GM19397 (cell line): ENCODE data around the gene PRDX6.
"Not testable (repeated sequence)": the region's sequence is repeated elsewhere in the genome, so short reads cannot be mapped to it uniquely, and the experiment has no call there.

ENCODE experiments used
- ATAC-seq: cut with Tn5 transposase; IDR thresholded peaks from one replicate; pipeline ENCODE4 v1.9.1; 2021; ENCODE audit warnings: mild to moderate bottlenecking, moderate library complexity; ENCODE audit not compliant: unreplicated experiment

The PRDX6 gene

DNA sequence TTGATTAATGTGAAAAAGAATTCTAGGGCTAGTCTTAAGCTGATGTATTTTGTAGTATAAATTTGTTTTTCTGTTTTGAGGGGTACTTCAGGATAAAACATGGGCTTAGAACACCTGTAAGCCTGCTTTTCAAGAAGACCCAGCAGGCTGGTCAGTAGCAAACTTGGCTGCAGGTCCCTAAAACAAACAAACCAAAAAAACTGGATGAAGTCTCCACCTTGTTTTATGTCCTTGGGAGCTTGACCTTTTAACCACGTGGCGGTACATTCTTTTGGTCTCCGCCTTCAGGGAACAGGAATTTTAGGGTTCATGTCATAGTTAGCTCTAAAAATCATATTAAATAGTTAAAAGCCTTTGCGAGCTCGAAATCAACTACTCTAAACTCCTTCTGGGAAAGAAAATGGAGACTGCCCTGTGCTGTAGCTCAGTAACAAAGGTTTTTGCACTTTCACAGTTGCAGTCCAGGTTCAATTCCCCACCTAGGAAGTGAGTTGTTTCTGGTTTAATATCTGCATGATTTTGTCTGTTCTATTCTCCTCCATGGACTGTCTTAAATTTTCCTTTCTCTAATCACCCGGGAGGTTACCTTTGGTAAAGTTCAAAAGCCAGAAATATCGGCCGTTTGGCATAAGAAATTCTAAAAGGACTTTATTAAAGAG is 18.6 kb downstream of the PRDX6 start:
- no peak for ATAC-seq

DNA sequence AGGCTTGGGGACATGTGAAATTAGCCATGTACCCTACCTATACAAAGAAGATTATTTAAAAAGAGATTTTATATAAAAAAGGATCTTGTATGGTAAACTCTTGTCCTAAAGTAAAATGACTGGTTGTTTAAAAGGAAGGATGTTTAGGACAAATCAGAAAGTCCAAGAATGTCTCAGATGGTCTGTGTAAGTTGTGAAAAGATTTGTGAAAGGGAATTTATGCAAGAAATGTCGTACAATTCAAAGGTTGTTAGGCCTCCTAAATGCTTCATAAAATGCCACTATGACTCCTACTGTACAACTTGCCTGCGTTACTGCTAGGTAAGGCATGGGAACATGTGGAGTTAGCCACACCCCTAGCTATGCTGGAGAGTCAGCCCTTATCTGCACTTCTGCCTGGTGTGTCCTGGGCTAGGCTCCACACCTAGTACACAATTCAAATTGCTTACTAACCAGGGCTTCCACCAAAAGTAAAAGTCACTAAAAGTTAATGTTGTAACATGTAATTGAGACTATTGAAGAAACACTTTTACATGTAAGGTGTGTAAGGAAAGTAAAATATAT is 19.7 kb downstream of the PRDX6 start:
- ATAC-seq: no peak

DNA sequence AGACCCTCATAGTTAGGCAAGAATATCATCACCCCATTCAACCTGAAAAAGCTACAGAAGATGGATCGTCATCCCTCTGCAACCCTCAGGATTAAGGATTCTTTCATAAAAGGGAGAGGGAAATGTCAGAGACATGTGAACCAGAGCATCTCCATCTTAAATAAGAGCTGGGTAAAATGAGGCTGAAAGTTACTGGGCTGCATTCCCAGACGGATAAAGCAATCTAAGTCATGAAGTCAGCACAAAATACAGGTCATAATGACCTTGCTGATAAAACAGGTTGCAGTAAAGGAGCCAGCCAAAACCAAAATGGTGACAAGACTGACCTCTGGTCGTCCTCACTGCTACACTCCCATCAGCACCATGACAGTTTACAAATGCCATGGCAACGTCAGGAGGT is 22.6 kb downstream of the PRDX6 start:
- no peak for ATAC-seq

GRCh38 chr1:173502104-173502503 is 25.0 kb downstream of the PRDX6 start:
- no peak for ATAC-seq

DNA sequence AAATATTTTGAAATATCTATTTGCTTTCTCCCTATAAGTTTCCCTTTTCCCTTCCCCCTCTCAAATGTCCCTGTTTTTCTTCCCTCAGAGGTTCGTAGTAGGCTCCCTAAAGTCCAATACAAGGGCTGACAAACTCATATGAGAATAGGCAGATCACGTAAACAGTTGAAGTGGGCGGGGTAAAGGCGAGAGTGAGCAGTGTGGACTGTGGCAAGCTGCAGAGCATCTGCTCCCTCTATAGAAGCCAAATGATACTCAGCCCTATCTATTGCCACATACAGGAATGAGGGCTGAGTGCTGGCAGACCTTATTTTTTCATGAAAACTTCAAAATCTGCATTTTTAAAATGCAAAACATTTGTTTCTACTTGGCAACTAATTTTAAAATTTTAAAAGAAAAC is 26.3 kb downstream of the PRDX6 start:
- ATAC-seq: no peak

DNA sequence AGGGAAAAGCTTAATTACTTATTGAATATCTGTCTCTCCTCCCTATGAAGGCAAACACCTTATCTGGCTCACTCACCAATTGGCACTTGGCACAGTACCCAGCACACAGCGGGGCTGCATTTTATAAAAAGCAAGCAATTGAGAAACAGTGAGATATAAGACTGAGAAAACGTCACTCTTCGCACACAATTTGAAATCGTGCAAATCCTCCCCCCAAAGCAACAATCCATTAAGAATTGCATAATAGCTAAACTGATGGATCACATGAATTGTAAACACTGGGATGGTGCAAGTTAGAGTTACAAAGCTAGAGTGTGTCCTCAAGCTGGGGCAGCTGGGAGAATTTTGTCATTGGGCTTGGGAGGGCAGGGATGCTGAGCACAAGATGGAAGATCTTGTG is 27.1 kb downstream of the PRDX6 start:
- no peak for ATAC-seq

DNA sequence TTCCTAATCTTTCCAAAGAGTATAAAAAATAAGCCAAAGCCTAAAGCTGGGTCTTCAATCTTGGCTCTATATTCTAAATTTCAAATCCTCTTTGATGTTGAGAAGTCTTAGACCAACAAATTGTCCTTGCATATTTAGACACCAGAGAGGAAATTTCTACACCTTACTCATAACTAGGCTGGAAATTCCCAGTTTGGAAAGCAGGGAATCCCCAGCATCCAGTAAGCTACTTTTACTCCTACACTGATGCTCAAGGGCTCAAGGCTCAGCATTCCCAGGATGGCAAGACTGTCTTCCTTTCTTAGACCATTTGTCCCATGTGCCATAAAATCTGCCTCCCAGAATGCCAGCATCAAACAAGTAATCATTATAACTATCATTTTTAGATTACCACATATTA is 28.3 kb downstream of the PRDX6 start:
- no peak for ATAC-seq

- ATAC-seq: no peak
These were observed 29.3 kb downstream of the PRDX6 start for GRCh38 chr1:173506437-173506836.

- ATAC-seq: no peak
These were observed 30.2 kb downstream of the PRDX6 start for GRCh38 chr1:173507205-173507846.

DNA sequence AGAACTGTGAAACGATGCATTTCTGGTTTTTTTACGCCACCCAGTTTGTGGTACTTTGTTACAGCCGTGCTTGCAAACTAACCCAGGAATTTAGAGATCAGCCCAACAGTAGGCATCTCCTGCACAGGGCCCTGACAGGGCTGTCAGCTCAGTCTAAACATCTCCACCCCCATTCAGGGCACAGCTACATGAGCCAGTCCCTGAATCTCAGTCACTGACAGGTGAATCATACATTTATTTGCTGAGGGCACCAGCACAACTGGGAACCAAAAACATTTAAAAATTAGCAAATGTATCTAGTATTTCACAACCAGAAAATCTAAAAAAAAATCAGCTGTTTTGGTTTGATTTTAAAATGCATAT is 30.7 kb downstream of the PRDX6 start:
- no peak for ATAC-seq

DNA sequence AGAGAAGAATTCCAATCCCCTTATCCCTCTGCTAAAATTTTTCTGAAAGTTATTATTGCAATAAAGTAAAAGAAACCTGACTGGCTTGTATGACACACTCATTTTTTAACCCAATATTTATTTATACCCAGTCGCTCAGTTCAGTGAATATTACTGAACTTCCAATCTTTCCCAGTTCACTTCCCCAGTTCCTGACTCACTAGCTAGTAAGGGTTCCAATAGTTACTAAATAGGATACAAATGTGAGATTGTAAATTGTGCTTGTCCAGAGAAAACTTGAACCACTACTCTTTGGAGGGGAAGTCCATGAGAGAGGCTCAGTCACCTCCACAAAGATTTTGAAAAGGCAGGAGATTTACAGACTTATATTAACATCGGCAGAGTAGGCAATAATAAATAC is 31.4 kb downstream of the PRDX6 start:
- no peak for ATAC-seq

GRCh38 chr1:173509797-173510196 is 32.7 kb downstream of the PRDX6 start:
- no peak for ATAC-seq

DNA sequence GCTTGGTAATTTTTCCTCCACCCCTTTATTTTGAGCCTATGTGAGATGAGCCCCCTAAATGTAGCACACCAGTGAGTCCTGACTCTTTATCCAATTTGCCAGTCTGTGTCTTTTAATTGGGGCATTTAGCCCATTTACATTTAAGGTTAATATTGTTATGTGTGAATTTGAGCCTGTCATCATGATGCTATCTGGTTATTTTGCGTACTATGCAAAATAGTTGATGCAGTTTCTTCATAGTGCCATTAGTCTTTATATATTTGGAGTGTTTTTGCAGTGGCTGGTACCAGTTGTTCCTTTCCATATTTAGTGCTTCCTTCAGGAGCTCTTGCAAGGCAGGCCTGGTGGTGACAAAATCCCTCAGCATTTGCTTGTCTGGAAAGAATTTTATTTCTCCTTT is 37.4 kb downstream of the PRDX6 start:
- not testable (repeated sequence) for ATAC-seq

GRCh38 chr1:173520799-173521198 is 43.7 kb downstream of the PRDX6 start:
- ATAC-seq: no peak

DNA sequence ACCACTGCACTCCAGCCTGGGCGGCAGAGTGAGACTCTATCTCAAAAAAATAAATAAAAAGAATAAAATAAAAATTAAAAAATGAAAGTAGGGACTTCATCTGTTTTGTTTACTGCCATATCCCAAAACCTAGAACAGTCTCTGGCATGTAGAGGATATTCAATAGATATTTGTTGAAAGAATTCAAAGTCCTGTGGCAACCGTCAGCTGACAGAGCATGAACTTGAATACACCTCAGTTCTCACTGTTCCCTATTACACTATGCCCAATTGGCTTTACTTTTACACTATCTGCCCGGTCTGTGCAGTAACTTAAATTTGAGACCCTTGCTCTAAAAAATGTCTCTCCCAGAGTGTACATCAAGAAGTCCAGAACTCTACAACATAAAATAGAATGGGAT is 46.2 kb downstream of the PRDX6 start:
- ATAC-seq: no peak

- ATAC-seq: no peak
These were observed 48.8 kb downstream of the PRDX6 start for GRCh38 chr1:173525926-173526325.

DNA sequence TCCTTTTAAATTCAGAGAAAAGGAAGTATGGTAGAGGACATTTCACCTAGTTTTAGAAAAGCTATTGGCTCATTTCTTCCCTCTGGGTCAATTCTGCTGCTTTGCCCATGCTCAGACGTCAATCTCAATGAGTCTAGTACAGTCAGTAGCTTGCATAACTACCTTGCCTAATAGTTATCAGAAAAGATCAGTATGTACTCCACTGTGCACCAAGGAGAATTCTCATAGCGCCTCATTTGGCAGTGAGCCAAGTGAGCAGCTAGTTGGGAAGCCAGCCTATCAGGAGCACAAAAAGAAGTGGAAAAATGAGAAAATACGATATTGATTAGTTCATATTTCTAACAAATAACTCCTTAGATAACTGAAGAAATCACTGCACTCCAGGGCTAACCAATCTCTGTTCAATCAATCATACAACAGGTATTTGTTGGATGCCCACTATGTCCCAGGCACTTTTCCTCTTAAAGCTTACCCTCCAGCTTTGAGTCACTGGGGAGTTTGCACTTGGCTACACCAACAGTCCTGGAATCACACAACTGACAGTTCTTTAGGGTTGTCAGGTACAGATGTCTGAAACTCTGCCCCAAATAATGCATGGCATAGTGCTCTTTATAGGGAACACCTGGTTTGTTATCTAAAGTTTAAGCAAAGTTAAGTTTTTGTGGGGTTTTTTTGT is 50.2 kb downstream of the PRDX6 start:
- no peak for ATAC-seq

GRCh38 chr1:173529106-173529505 is 52.0 kb downstream of the PRDX6 start:
- no peak for ATAC-seq

DNA sequence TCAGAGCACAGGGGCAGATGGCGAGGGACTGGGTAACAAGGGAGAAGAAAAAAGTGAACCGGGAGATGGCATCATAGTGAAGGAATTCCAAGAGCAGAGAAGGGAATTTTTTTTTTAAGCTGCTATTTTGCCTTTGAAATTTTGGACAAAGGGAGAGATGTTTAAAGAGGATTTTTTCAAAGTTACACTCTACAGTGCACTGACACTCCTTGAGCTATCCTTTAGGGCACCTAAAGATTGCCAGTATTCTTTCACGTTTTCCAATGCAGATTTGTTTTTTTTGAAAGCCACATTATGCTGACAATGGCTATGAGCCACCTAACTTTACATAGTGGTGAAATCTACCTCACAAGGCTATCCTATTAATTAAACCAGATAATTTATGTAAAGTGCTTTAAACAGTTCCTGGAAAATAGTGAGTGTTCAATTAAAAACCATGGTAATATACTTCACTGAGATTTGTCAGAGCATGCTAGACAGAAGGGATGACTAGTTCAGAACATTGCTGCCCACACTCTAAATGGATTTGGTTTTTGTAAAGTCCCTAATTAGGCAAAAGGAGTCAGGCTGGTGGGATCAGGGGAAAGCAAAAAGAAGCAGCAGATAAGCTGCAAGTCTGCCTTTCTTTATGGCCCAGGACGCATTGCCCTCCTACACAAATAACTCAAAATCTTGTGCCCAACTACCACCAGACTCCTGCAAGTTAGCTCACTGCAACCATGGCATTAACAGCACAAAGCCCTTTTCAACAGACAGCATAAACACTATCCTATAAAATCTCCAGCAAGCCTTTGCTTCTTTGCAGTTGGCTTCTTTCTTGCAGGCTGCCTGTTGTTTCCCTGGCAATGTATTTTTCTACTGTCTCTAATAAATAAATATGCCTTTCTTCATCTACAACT is 53.9 kb downstream of the PRDX6 start:
- ATAC-seq: no peak

GRCh38 chr1:173532237-173532636 is 55.1 kb downstream of the PRDX6 start:
- no peak for ATAC-seq

- ATAC-seq: no peak
These were observed 59.1 kb downstream of the PRDX6 start for GRCh38 chr1:173536223-173536622.
